NOMO-1 treated with dmso at 0.1 percent for 144 hours (cell line): ENCODE data around the gene FBXL7.
"Not testable (repeated sequence)": the region's sequence is repeated elsewhere in the genome, so short reads cannot be mapped to it uniquely, and the experiment has no call there.

Experiments used
- DNase-seq: peaks from one replicate; lab custom pipeline; 2025; ENCODE audit not compliant: unreplicated experiment; lab: John Stamatoyannopoulos, UW

FBXL7 gene

DNA sequence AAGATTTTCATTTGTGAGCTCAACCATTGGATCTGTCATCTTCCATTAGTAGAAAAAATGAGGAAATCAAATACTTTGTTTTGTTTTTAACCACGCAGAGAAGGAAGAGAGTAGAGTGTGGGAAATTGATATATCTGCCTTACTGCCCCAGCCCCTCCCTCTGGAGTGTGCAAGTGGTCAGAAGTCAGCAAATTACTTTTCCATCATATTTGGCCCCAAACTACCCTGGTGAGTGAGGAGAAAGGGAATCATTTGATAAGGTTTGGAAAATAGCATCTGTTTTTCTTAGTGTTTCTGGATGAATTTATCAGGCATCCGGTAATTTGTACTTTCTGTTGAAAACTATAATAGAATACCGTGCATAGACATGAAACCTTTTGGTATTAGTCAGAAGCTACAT lies 352.2 kb downstream of the FBXL7 start:
- DNase-seq, result no peak

DNA sequence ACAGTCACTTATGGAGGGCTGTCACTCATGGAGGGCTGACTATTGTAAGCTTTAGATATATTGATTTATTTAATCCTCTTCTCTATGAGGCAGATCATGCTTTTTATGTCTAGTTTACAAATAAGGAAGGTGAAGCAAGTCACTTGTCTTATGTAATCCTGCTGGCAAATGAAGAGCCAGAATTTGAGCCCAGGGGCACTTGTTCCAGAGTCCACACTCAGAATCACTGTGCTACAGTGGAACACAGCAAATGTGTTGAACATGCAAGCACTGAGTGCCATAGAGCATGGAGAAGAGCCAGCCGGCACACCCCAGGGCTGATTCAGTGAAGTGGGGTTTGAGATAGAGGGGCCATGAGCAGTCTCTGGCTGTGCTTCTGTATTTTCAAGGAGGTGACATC lies 353.0 kb downstream of the FBXL7 start:
- DNase-seq, result no peak

DNA sequence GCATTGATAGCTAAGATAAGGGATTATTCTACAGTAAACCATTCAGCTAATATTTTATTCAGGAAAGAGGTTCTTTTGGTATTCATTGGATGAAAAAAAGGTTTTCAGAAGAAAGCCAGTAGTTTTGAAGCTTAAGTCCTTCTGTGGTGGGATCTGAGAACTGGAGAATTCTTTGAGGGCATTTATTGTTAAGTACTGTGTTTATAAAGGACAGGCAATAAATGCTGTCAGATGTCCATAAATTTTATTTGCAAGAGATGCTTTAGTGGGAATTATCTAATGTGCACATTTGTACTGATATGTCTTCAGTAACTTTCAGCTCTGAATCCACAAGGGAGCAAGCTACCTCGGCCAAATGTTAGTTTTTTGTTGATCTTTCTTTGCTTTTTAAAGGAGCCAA lies 358.3 kb downstream of the FBXL7 start:
- DNase-seq, result no peak

GRCh38 chr5:15864536-15865215 lies 364.7 kb downstream of the FBXL7 start:
- DNase-seq, result no peak

- not testable (repeated sequence) for DNase-seq
Measured at GRCh38 chr5:15872259-15872658, 372.3 kb downstream of the FBXL7 start.

GRCh38 chr5:15877914-15878313 lies 377.9 kb downstream of the FBXL7 start:
- no peak for DNase-seq

GRCh38 chr5:15880201-15880600 lies 380.2 kb downstream of the FBXL7 start:
- no peak for DNase-seq

- no peak for DNase-seq
Measured at GRCh38 chr5:15885156-15885555, 385.2 kb downstream of the FBXL7 start.

- no peak for DNase-seq
Measured at GRCh38 chr5:15886156-15886555, 386.2 kb downstream of the FBXL7 start.

DNA sequence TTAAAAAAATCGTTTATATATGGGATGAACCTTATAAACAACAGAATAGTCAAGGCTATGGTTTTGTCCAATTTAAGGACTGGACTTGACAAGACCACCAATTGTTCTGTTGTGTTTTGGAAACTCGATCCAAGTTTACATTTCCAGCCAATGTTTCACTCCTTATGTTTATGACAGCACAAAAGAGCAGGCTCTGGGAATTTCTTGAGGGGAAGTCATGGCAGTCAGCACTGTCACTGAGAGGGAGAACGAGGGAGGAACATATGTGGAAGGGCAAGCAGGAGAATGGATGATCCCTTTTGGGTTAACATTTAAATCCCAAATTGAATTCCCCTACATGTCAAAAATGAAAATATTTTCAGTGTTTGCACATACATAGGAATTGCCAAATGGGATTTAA lies 387.1 kb downstream of the FBXL7 start:
- DNase-seq, result no peak

- DNase-seq, result no peak
Measured at GRCh38 chr5:15889001-15889400, 389.0 kb downstream of the FBXL7 start.

DNA sequence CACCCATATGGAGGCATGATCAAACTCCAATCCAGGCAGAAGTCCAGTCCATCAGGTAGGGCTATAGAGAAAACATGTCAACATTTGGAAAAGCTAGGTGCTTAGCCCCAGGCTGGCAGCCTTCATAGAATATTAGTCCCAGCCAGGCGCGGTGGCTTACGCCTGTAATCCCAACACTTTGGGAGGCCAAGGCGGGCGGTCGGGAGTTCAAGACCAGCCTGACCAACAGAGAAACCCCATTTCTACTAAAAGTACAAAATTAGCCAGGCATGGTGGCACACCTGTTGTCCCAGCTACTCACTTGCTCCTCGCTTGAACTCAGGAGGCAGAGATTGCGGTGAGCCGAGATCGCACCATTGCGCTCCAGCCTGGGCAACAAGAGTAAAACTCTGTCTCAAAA lies 393.9 kb downstream of the FBXL7 start:
- no peak for DNase-seq

DNA sequence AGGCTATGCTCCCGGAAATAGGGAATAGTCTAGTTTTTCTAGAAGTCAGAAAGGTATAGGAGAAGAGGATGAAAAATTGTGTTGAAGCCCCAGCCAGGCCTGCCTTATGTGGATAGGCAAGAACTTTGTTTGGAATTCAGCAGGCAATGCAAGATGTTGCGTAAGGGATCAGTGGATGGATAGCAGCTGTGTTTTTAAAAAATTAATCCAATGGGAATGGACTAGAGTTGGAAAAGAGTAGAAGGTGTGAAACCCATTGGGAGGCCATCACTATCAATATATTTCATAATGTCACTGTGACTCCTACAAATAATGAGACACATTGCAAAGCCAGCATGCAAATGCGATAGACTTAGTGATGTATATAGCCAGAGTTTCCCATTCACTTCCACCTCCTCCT lies 397.7 kb downstream of the FBXL7 start:
- DNase-seq, result no peak

DNA sequence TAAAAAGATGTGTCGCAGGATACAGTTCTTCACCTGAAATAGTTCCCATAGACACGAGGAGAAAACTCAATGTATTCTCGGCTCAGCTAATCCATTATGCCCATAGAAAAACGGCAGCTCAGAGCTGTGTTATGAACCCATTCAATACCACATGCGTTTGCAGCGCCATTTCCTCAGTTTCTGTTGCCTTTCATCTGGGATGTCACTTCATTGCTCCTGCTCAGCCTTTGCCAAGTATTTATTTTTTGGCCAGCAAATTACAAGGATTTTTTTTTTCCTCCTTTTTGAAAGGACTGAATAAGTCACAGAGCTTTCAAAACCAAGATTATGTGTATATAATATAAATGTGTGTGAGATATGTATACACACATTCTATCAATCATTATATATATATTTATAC lies 398.7 kb downstream of the FBXL7 start:
- no peak for DNase-seq

- no peak for DNase-seq
Measured at GRCh38 chr5:15899481-15899880, 399.5 kb downstream of the FBXL7 start.

- no peak for DNase-seq
Measured at GRCh38 chr5:15901151-15901550, 401.2 kb downstream of the FBXL7 start.

DNA sequence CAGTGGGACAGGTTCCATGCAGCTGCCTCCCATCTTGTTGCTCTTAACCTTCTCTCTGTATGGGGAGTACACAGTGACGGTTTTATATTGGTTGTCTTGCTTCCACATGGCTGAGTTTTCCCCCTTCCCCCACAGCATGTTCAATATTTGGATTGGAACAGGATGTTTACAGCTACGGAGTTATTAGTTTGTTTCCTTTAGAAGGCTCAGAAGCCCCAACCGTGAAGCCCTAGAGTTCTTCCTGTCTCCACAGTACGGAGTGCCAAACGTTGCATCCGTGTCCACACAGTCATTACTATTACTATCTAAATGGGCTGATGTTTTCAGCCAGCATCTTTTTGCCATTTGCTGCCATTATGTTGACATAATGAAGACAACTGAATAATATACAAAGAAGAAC lies 402.1 kb downstream of the FBXL7 start:
- no peak for DNase-seq

GRCh38 chr5:15904899-15905830 lies 405.2 kb downstream of the FBXL7 start:
- no peak for DNase-seq

DNA sequence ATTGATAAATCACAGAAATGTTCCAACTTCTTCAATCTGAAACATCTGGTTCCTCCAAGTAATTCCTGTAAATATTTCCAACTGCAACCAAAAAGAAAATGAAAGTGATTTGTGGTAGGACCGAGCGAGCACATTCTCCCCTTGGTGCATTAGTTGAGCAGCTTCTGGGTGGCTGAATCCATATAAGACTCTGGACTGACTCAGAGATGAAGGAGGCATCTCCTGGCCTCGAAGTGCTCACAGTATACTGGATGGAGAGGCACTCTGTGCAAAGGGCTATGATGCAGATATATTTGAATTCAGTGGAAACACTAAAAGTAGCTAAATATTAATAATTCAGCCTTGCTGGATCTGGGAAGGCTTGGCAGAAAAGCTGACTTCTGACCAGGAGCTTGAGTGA lies 414.7 kb downstream of the FBXL7 start:
- DNase-seq, result no peak

- no peak for DNase-seq
Measured at GRCh38 chr5:15926586-15926985, 426.6 kb downstream of the FBXL7 start.

GRCh38 chr5:15927710-15928380 lies 427.9 kb downstream of the FBXL7 start:
- no peak for DNase-seq
